Heart right ventricle (tissue), 16 donors: ENCODE results near the gene RGS6. TPM values are rescaled to one million over a fixed set of nuclear protein-coding genes. Genes with fewer than 3 reads are reported as not detected.

Source experiments
- ATAC-seq, 8 donors: fragments of 200-7000 bp; cut with Tn5 transposase; one replicate each; pipeline ENCODE4 v1.9.1; 2020; ENCODE audit warnings: mild to moderate bottlenecking in 8 of 8, moderate library complexity in 8 of 8, moderate number of reproducible peaks in 1 of 8
- DNase-seq, 2 donors: peaks; one replicate each; pipeline ENCODE4 v3.0.0-alpha.2; 2020
- H3K27ac ChIP-seq, 10 donors: fragments of 200-600 bp; sonication (generic) in 2 of 10; one replicate each; pipeline versions ENCODE4 v1.5.0 to v1.8.0; 2020 to 2022; ENCODE audit warnings: mild to moderate bottlenecking in 3 of 10
- H3K27me3 ChIP-seq, 7 donors: fragments of 200-600 bp; one replicate each; pipeline ENCODE4 v1.8.0; 2021 to 2022; ENCODE audit warnings: mild to moderate bottlenecking in 2 of 7
- H3K36me3 ChIP-seq, 9 donors: fragments of 200-600 bp; sonication (generic) in 1 of 9; one replicate each; pipeline versions ENCODE4 v1.5.0 to v1.8.0; 2020 to 2022; ENCODE audit warnings: mild to moderate bottlenecking in 2 of 9
- H3K4me1 ChIP-seq, 9 donors: fragments of 200-600 bp; sonication (generic) in 1 of 9; one replicate each; pipeline versions ENCODE4 v1.5.0 to v1.8.0; 2020 to 2022; ENCODE audit warnings: mild to moderate bottlenecking in 4 of 9
- H3K4me3 ChIP-seq, 10 donors: fragments of 200-600 bp; sonication (generic) in 2 of 10; one replicate each; pipeline versions ENCODE4 v1.5.0 to v1.8.0; 2020 to 2022; ENCODE audit warnings: mild to moderate bottlenecking in 7 of 10, moderate library complexity in 2 of 10
- H3K9me3 ChIP-seq, 11 donors: fragments of 200-600 bp in 10 of 11; sonication (generic) in 2 of 11; one replicate each; pipeline versions ENCODE4 v1.5.0 to v1.8.0; 2013 to 2022; ENCODE audit warnings: mild to moderate bottlenecking in 2 of 11, control low read depth in 1 of 11, moderate library complexity in 1 of 11
- CTCF ChIP-seq, 9 donors: fragments of 200-600 bp; sonication (generic) in 2 of 9; IDR thresholded peaks; one replicate each; pipeline versions ENCODE4 v1.5.0 to v1.8.0; 2021 to 2022; ENCODE audit warnings: antibody characterized with exemption in 9 of 9, mild to moderate bottlenecking in 5 of 9, moderate library complexity in 1 of 9
- WGBS, 2 donors: extraction: QIAGEN DNeasy Blood & Tissue Kit; methylation state at CpG; one replicate each; pipeline ENCODE4 v1.1.7; 2013; ENCODE audit warnings: inconsistent platforms in 1 of 2; 5-methylcytosine and 5-hydroxymethylcytosine counted together
- intact Hi-C, 10 donors: fragments of 100-400 bp; cut with DNase I; formaldehyde crosslinking; loops; one replicate each; pipeline versions ENCODE4 v1.11.1 to v1.14.2; 2022
- polyA plus RNA-seq, 2 donors: library from polyadenylated mRNA; stranded (reverse); fragments of 200-250 nt; gene quantifications; one replicate each; pipeline ENCODE4 v1.2.3, GENCODE V29; 2013
- total RNA-seq, 10 donors: library from RNA; stranded (reverse); fragmentation: NEBNext Ultra II Directional in 3 of 10; extraction: Animal tissue kit (Norgen Biotek cat#: 25700) in 3 of 10; gene quantifications; one replicate each; pipeline versions ENCODE4 v1.2.1 to v1.2.4, GENCODE V29; 2021 to 2023
- donor health status: Arrhythmogenic right ventricular cardiomyopathy.
- donor health status: ischemic (EF 13 %, LVEDD 7.1; RV severe dilation, severe dysfunction).
- donor health status: healthy with polysubstance abuse.
- donor health status: DM: no; HTN: yes; CAD: no.
- donor health status: DM: no; HTN: no; CAD: no.
- donor health status: ischemic (EF 25% LVEDD 6.9; RV normal size, moderate dysfunction).
- donor health status: ischemic (EF 25% LVEDD 5.7; RV mildly dilated, moderate dysfunction).
- donor health status: healthy.
- donor health status: DM: yes; HTN: yes; CAD: no.
- donor health status: Ischemic cardiomyopathy.
- donor health status: ischemic (EF 35%, LVEDD 5.7; RV mildly dilated, moderate dysfunction).
- donor health status: nonischemic (EF 11% LVEDD 7.7; RV severe dilation, severe dysfunction).
- donor health status: DM: yes; HTN: yes; CAD: no.
- donor health status: PGD.
- donor health status: ischemic (EF 29% LVEDD 5.4; RV normal size, mild dysfunction).
- donor health status: nonischemic (EF 23%, LVEDD 6.1; RV moderate dilation, normal function).

Gene RGS6
- total and polyA plus RNA-seq, 12 donors, result 1.2 to 31.9 (median 19.0) TPM

GRCh38 chr14:72196237-72197015 is 264.2 kb downstream of the RGS6 start:
- Histone ChIP-seq H3K27me3 (no peaks in the 10 kb centered on the region), H3K27ac (no peak overlapping the region), H3K4me1 (peaks cover 0 to 11% (median 0%) of the 10 kb centered on the region in 9 donors), H3K9me3 (no peaks in the 10 kb centered on the region), H3K36me3 (no peaks in the 10 kb centered on the region), H3K4me3 (no peak overlapping the region)
- TF ChIP-seq CTCF (IDR thresholded peaks at IDR 0.05), result no peak
- 65 to 73% methylated on average over 4 of the region's 4 CpGs for WGBS, 2 donors
- intact Hi-C loops, result no loop called here
- no peak for ATAC-seq
- no peak for DNase-seq

GRCh38 chr14:72201645-72202044 is 269.4 kb downstream of the RGS6 start:
- peaks cover 0 to 10% (median 0%) of the 10 kb centered on the region in 11 donors for H3K9me3 ChIP-seq
- H3K4me3 ChIP-seq, result no peak overlapping the region
- intact Hi-C loops, result no loop called here
- peaks cover 0 to 11% (median 0%) of the 10 kb centered on the region in 9 donors for H3K4me1 ChIP-seq
- no peaks in the 10 kb centered on the region for H3K27me3 ChIP-seq
- no peaks in the 10 kb centered on the region for H3K36me3 ChIP-seq
- DNase-seq, result no peak
- H3K27ac ChIP-seq, result no peak overlapping the region
- no peak for TF ChIP-seq CTCF (IDR thresholded peaks at IDR 0.05)
- no peak for ATAC-seq

GRCh38 chr14:72213424-72213823 is 281.2 kb downstream of the RGS6 start:
- 74 to 77% methylated on average over 4 of the region's 4 CpGs for WGBS, 2 donors
- H3K36me3 ChIP-seq, result no peaks in the 10 kb centered on the region
- no peak overlapping the region for H3K27ac ChIP-seq
- H3K27me3 ChIP-seq, result no peaks in the 10 kb centered on the region
- DNase-seq, result no peak
- H3K4me1 ChIP-seq, result peaks cover 0 to 9% (median 0%) of the 10 kb centered on the region in 9 donors
- no peak for ATAC-seq
- intact Hi-C loops, result no loop called here
- no peak overlapping the region for H3K4me3 ChIP-seq
- TF ChIP-seq CTCF (IDR thresholded peaks at IDR 0.05), result no peak
- no peaks in the 10 kb centered on the region for H3K9me3 ChIP-seq

DNA sequence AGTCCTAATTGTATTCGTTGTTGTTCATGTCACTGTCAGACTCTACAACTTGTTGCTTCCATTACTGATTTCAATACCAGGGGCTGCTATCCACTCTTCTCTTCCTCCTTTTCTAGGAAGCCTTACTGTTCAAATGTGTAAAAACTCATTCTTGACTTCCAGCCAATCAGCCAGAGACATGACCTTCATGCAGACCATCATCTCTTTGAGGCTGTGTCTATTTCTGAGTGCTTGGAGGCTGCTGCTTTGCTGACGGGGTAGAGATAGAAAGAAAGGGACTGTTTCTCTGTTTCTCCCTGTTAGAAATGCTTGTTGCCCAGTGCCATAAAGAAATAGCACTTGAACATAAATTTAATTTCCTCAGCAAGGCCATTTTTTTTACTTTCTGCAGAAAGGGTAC is 282.9 kb downstream of the RGS6 start:
- 35 to 55% methylated on average over 2 of the region's 2 CpGs for WGBS, 2 donors
- no peak overlapping the region for H3K4me3 ChIP-seq
- no peak for TF ChIP-seq CTCF (IDR thresholded peaks at IDR 0.05)
- peaks cover 0 to 9% (median 0%) of the 10 kb centered on the region in 9 donors for H3K4me1 ChIP-seq
- no peaks in the 10 kb centered on the region for H3K9me3 ChIP-seq
- H3K27me3 ChIP-seq, result no peaks in the 10 kb centered on the region
- no peak overlapping the region for H3K27ac ChIP-seq
- no peak for ATAC-seq
- no peak for DNase-seq
- intact Hi-C loops, result no loop called here
- no peaks in the 10 kb centered on the region for H3K36me3 ChIP-seq
